Keratinocyte (primary cell): ENCODE measurements around the gene C20orf204.

ENCODE experiments used
- EZH2 ChIP-seq: IDR thresholded peaks from one replicate; pipeline ENCODE4 v1.6.1; 2012; ENCODE audit warnings: inconsistent platforms, mild to moderate bottlenecking, low read length, moderate library complexity
- TF ChIP-seq, protein P1 (sequence below), 3 experiments: IDR thresholded peaks in 1 of 3; conservative IDR thresholded peaks in 1 of 3; optimal IDR thresholded peaks in 1 of 3; 2 replicates in 2 of 3; 3 replicates in 1 of 3; pipeline versions ENCODE3 to v1.5.1; 2011; ENCODE audit warnings: low read length in 3 of 3, mild to moderate bottlenecking in 3 of 3, moderate library complexity in 2 of 3, control low read depth in 1 of 3, inconsistent platforms in 1 of 3; ENCODE audit not compliant: insufficient read depth in 2 of 3; ENCODE audit errors: extremely low read depth in 1 of 3

DNA sequence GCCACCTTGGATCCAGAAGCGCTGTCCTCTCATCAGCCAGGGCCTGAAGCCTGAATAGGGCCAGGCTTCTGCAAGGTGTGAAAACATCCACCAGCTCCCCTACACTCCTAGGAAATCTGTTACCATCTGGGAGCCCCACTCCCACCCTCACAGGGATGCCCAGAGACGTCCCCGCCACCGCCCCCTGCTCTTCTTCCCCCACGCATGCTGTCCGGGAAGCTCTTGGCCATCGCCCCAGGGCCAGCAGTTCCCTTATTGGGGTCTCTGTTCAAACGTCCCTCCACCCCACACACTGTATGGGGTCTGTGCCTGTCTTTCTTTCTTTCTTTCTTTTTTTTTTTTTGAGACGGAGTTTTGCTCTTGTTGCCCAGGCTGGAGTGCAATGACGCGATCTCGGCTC lies 39.6 kb downstream of the C20orf204 start:
- TF ChIP-seq, protein P1, sequence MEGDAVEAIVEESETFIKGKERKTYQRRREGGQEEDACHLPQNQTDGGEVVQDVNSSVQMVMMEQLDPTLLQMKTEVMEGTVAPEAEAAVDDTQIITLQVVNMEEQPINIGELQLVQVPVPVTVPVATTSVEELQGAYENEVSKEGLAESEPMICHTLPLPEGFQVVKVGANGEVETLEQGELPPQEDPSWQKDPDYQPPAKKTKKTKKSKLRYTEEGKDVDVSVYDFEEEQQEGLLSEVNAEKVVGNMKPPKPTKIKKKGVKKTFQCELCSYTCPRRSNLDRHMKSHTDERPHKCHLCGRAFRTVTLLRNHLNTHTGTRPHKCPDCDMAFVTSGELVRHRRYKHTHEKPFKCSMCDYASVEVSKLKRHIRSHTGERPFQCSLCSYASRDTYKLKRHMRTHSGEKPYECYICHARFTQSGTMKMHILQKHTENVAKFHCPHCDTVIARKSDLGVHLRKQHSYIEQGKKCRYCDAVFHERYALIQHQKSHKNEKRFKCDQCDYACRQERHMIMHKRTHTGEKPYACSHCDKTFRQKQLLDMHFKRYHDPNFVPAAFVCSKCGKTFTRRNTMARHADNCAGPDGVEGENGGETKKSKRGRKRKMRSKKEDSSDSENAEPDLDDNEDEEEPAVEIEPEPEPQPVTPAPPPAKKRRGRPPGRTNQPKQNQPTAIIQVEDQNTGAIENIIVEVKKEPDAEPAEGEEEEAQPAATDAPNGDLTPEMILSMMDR (optimal IDR thresholded peaks at IDR 0.05 in 1 of 3, IDR thresholded peaks at IDR 0.05 in 1 of 3, conservative IDR thresholded peaks at IDR 0.05 in 1 of 3; ENCODE audit: extremely low read depth in 1 of 3, insufficient read depth in 2 of 3, low read length in 3 of 3), result no peak
- TF ChIP-seq EZH2, result no peak
